HCT116 (cell line): ENCODE results near the gene UBE2Q2. TPM values are rescaled to one million over a fixed set of nuclear protein-coding genes. Genes with fewer than 3 reads are reported as not detected.

Experiments used
- ATAC-seq: fragments of 200-7000 bp; cut with Tn5 transposase; 2 replicates; pipeline ENCODE4 v1.9.1; 2020; ENCODE audit warnings: mild to moderate bottlenecking, moderate library complexity
- BruUV-seq: library from RNA; stranded (reverse); fragments of 400-500 nt; replicated peaks from 2 replicates; lab custom pipeline; 2021; lab: Mats Ljungman, UMichigan
- CTCF ChIA-PET: fragments of 300-600 bp; sonication (Branson Sonifier 250); formaldehyde crosslinking; loops from one replicate; lab custom pipeline; 2021; ENCODE audit warnings: antibody characterized with exemption; lab: Charles Lee
- POLR2A ChIA-PET: fragments of 300-600, 350-600 bp; sonication (Branson Sonifier 250); formaldehyde crosslinking; loops from one replicate; lab custom pipeline; 2021; ENCODE audit warnings: antibody characterized with exemption; lab: Charles Lee
- RAD21 ChIA-PET, 2 experiments: fragments of 300-600 bp; sonication (Branson Sonifier 250); formaldehyde crosslinking; loops; one replicate each; lab custom pipeline; 2023; ENCODE audit warnings: low total read pairs in 2 of 2; ENCODE audit not compliant: uncharacterized antibody in 2 of 2, unreplicated experiment in 2 of 2, low non-redundant PET in 1 of 2; lab: Charles Lee
- DNase-seq: peaks from one replicate; pipeline ENCODE4 v3.0.0-alpha.2; 2010; ENCODE audit warnings: low read depth, low spot score
- H2AFZ ChIP-seq: fragments of 200-600 bp; shearing (Covaris generic), sonication (generic); 2 replicates; pipeline ENCODE4 v1.6.1; 2017; ENCODE audit warnings: low read depth, mixed run types, mixed read lengths, antibody characterized with exemption, low read length; ENCODE audit not compliant: poor library complexity, severe bottlenecking
- H3K27ac ChIP-seq: 2 replicates; pipeline ENCODE4 v1.5.1; 2012; ENCODE audit warnings: low read depth, low read length
- H3K27me3 ChIP-seq: fragments of 200-600 bp; sonication (generic); 2 replicates; pipeline ENCODE4 v1.6.1; 2016; ENCODE audit warnings: mixed run types, low read length, mixed read lengths; ENCODE audit not compliant: insufficient read depth
- H3K36me3 ChIP-seq, 2 experiments: fragments of 200-500 bp in 1 of 2; fragments of 200-600 bp in 1 of 2; sonication (Bioruptor generic) in 1 of 2; sonication (generic) in 1 of 2; 2 replicates each; pipeline versions ENCODE4 v1.5.1 to v1.6.1; 2014 to 2016; ENCODE audit warnings: low read length in 2 of 2, inconsistent platforms in 1 of 2, mixed read lengths in 1 of 2, mixed run types in 1 of 2; ENCODE audit not compliant: insufficient read depth in 2 of 2, control insufficient read depth in 1 of 2
- H3K4me1 ChIP-seq, 2 experiments: fragments of 200-600 bp in 1 of 2; sonication (generic) in 1 of 2; 2 replicates each; pipeline versions ENCODE4 v1.5.1 to v1.6.1; 2012 to 2017; ENCODE audit warnings: low read length in 2 of 2, inconsistent platforms in 1 of 2, mild to moderate bottlenecking in 1 of 2, mixed read lengths in 1 of 2, mixed run types in 1 of 2, moderate library complexity in 1 of 2; ENCODE audit not compliant: insufficient read depth in 2 of 2, control insufficient read depth in 1 of 2
- H3K4me2 ChIP-seq: fragments of 200-600 bp; sonication (generic); 2 replicates; pipeline ENCODE4 v1.6.1; 2017; ENCODE audit warnings: mixed run types, low read length, mixed read lengths
- H3K4me3 ChIP-seq, 2 experiments: fragments of 200-600 bp in 1 of 2; sonication (generic) in 1 of 2; replicated peaks in 1 of 2; 2 replicates each; pipeline ENCODE4 v1.5.1; 2011 to 2016; ENCODE audit warnings: low read length in 2 of 2, control low read depth in 1 of 2, low read depth in 1 of 2, mild to moderate bottlenecking in 1 of 2, mixed read lengths in 1 of 2, mixed run types in 1 of 2
- H3K79me2 ChIP-seq: fragments of 200-600 bp; sonication (generic); 2 replicates; pipeline ENCODE4 v1.6.1; 2017; ENCODE audit warnings: mild to moderate bottlenecking, mixed run types, low read length, moderate library complexity, mixed read lengths; ENCODE audit not compliant: insufficient read depth
- H3K9ac ChIP-seq: fragments of 200-600 bp; sonication (generic); 2 replicates; pipeline ENCODE4 v1.6.1; 2016; ENCODE audit warnings: low read length, mixed read lengths
- H3K9me2 ChIP-seq: fragments of 200-600 bp; sonication (generic), shearing (Covaris generic); 2 replicates; pipeline ENCODE4 v1.6.1; 2017; ENCODE audit warnings: mixed run types, mild to moderate bottlenecking, moderate library complexity; ENCODE audit not compliant: insufficient read depth
- H3K9me3 ChIP-seq, 2 experiments: fragments of 200-500 bp in 1 of 2; fragments of 200-600 bp in 1 of 2; sonication (Bioruptor generic) in 1 of 2; sonication (generic) in 1 of 2; 2 replicates each; pipeline ENCODE4 v1.6.1; 2014 to 2017; ENCODE audit warnings: low read length in 2 of 2, mixed read lengths in 2 of 2, inconsistent platforms in 1 of 2, low read depth in 1 of 2, mild to moderate bottlenecking in 1 of 2, mixed run types in 1 of 2, moderate library complexity in 1 of 2; ENCODE audit not compliant: control insufficient read depth in 1 of 2, insufficient read depth in 1 of 2
- H4K20me1 ChIP-seq: fragments of 200-600 bp; sonication (generic), shearing (Covaris generic); 2 replicates; pipeline ENCODE4 v1.6.1; 2017; ENCODE audit warnings: mixed run types, mild to moderate bottlenecking, moderate library complexity; ENCODE audit not compliant: insufficient read depth
- ATF3 ChIP-seq: IDR thresholded peaks from 2 replicates; pipeline ENCODE4 v1.6.1; 2012
- EGR1 ChIP-seq: IDR thresholded peaks from 2 replicates; pipeline ENCODE4 v1.6.1; 2012; ENCODE audit warnings: low read depth
- EZH2phosphoT487 ChIP-seq: fragments of 200-600 bp; IDR thresholded peaks from 2 replicates; pipeline ENCODE4 v1.6.1; 2018; ENCODE audit warnings: antibody characterized with exemption, borderline replicate concordance
- FOSL1 ChIP-seq: IDR thresholded peaks from 2 replicates; pipeline ENCODE4 v1.6.1; 2012; ENCODE audit warnings: low read depth
- JUND ChIP-seq: IDR thresholded peaks from 2 replicates; pipeline ENCODE4 v1.6.1; 2012
- SP1 ChIP-seq: IDR thresholded peaks from 2 replicates; pipeline ENCODE4 v1.6.1; 2012; ENCODE audit warnings: low read depth
- SRF ChIP-seq: IDR thresholded peaks from 2 replicates; pipeline ENCODE4 v1.6.1; 2012; ENCODE audit warnings: low read depth
- TCF7L2 ChIP-seq: IDR thresholded peaks from 2 replicates; pipeline ENCODE4 v1.7.0; 2011; ENCODE audit warnings: borderline replicate concordance, inconsistent platforms; ENCODE audit not compliant: insufficient read depth, insufficient read length; ENCODE audit errors: extremely low read depth
- ZBTB33 ChIP-seq: IDR thresholded peaks from 2 replicates; pipeline ENCODE4 v1.6.1; 2011; ENCODE audit warnings: mild to moderate bottlenecking, low read length, moderate library complexity; ENCODE audit not compliant: insufficient replicate concordance; ENCODE audit errors: extremely low read depth
- ZNF274 ChIP-seq: fragments of 200-500 bp; sonication (Bioruptor generic); IDR thresholded peaks from 2 replicates; pipeline ENCODE4 v1.6.1; 2014; ENCODE audit warnings: mild to moderate bottlenecking, low read depth, low read length, inconsistent platforms
- intact Hi-C: fragments of 100-400 bp; cut with micrococcal nuclease; formaldehyde crosslinking; loops from 2 replicates; pipeline ENCODE4 v1.10.0; 2022
- total RNA-seq: library from RNA; stranded (reverse); gene quantifications from one replicate; pipeline ENCODE4 v1.2.1, GENCODE V29; 2021; ENCODE audit not compliant: unreplicated experiment

Gene UBE2Q2
- total RNA-seq, 1 experiment from 2014 or later = 12.3 TPM

- H3K36me3 ChIP-seq = no peaks in the 10 kb centered on the region; a peak in 1 of 4 replicates
- H4K20me1 ChIP-seq = no peaks in the 10 kb centered on the region
- no peak overlapping the region for H3K4me2 ChIP-seq
- H3K79me2 ChIP-seq = peaks cover 16% of the 10 kb centered on the region
- no peak for DNase-seq
- intact Hi-C loops = no loop called here
- H3K9me3 ChIP-seq = no peaks in the 10 kb centered on the region
- RAD21 ChIA-PET = no interaction called here
- no peaks in the 10 kb centered on the region for H3K9me2 ChIP-seq
- TF ChIP-seq SRF (no peak), TCF7L2 (no peak)
- TF ChIP-seq, all 23 proteins: peak for 0
- no peak overlapping the region for H3K9ac ChIP-seq
- BruUV-seq = no TSS peak
- H3K4me1 ChIP-seq = peaks cover 18 to 23% of the 10 kb centered on the region in 2 experiments
- H3K4me3 ChIP-seq = no peak overlapping the region
- H2AFZ ChIP-seq = no peak overlapping the region
- no peaks in the 10 kb centered on the region for H3K27me3 ChIP-seq
- H3K27ac ChIP-seq = no peak overlapping the region
- ChIA-PET CTCF (no interaction called here), POLR2A (no interaction called here)
- ATAC-seq = no peak
These were observed 57.3 kb downstream of the UBE2Q2 start for GRCh38 chr15:75900577-75900976.

GRCh38 chr15:75902129-75902557 lies 58.9 kb downstream of the UBE2Q2 start:
- no peaks in the 10 kb centered on the region for H3K9me3 ChIP-seq
- peak overlapping the region; percentile 78; the same call in 1 of the 2 replicates for H3K4me2 ChIP-seq

More at GRCh38 chr15:75902129-75902557, 58.9 kb downstream of the UBE2Q2 start:
- no peak overlapping the region for H2AFZ ChIP-seq
- TF ChIP-seq JUND (no peak), ATF3 (no peak), SRF (no peak), SP1 (no peak), ZNF274 (no peak), ZBTB33 (no peak), FOSL1 (no peak), EZH2phosphoT487 (no peak), EGR1 (no peak)
- BruUV-seq = no TSS peak
- ChIA-PET CTCF (interaction anchor here (0.7 kb wide), 1 partner anchor 27 kb away, joined by 5 read pairs; no protein-coding TSS in a partner anchor), RAD21 (no interaction called here), POLR2A (no interaction called here)
- intact Hi-C loops = no loop called here
- peaks cover 32% of the 10 kb centered on the region for H3K79me2 ChIP-seq
- no peak overlapping the region for H3K4me3 ChIP-seq
- DNase-seq (no peak), ATAC-seq (no peak)
- H3K9me2 ChIP-seq = no peaks in the 10 kb centered on the region
- H3K9ac ChIP-seq = no peak overlapping the region
- H4K20me1 ChIP-seq = peaks cover 5% of the 10 kb centered on the region; the same call in 1 of the 2 replicates
- no peak overlapping the region for H3K27ac ChIP-seq
- no peaks in the 10 kb centered on the region for H3K27me3 ChIP-seq
- H3K36me3 ChIP-seq = peaks cover 7 to 15% of the 10 kb centered on the region in 2 experiments; a peak in 3 of 4 replicates
- H3K4me1 ChIP-seq = peaks cover 18 to 24% of the 10 kb centered on the region in 2 experiments
